PC-3 (cell line): ENCODE results near the gene UROC1. TPM values are rescaled to one million over a fixed set of nuclear protein-coding genes. Genes with fewer than 3 reads are reported as not detected.

ENCODE experiments used
- ATAC-seq: fragments of 200-7000 bp; cut with Tn5 transposase; 2 replicates; pipeline ENCODE4 v1.9.1; 2020; ENCODE audit warnings: mild to moderate bottlenecking, moderate library complexity
- BruUV-seq: library from RNA; stranded (reverse); fragments of 400-500 nt; replicated peaks from 2 replicates; lab custom pipeline; 2021; lab: Mats Ljungman, UMichigan
- CTCF ChIA-PET: fragments of 300-600 bp; sonication (Branson Sonifier 250); formaldehyde crosslinking; loops from one replicate; lab custom pipeline; 2022; ENCODE audit warnings: antibody characterized with exemption; lab: Charles Lee
- POLR2A ChIA-PET: fragments of 300-600 bp; sonication (Branson Sonifier 250); formaldehyde crosslinking; loops from one replicate; lab custom pipeline; 2022; ENCODE audit warnings: antibody characterized with exemption; ENCODE audit not compliant: unreplicated experiment; lab: Charles Lee
- DNase-seq: peaks from one replicate; pipeline ENCODE4 v3.0.0-alpha.2; 2015
- H2AFZ ChIP-seq: fragments of 300-600 bp; sonication (generic); 2 replicates; pipeline ENCODE4 v1.6.0; 2016; ENCODE audit warnings: antibody characterized with exemption, low read length
- H3F3A ChIP-seq: fragments of 300-600 bp; sonication (generic); one replicate; pipeline ENCODE4 v1.6.0; 2017; ENCODE audit warnings: antibody characterized with exemption, low read length, control low read depth, mild to moderate bottlenecking; ENCODE audit not compliant: unreplicated experiment
- H3K27ac ChIP-seq: fragments of 300-600 bp; sonication (generic); 2 replicates; pipeline ENCODE4 v1.5.1; 2016; ENCODE audit warnings: mild to moderate bottlenecking, low read length
- H3K27me3 ChIP-seq: fragments of 300-600 bp; sonication (generic); 2 replicates; pipeline ENCODE4 v1.6.1; 2016; ENCODE audit warnings: low read length, mixed read lengths
- H3K36me3 ChIP-seq: fragments of 300-600 bp; sonication (generic); 2 replicates; pipeline ENCODE4 v1.6.1; 2016; ENCODE audit warnings: low read depth, mixed run types, low read length, mixed read lengths
- H3K4me1 ChIP-seq: fragments of 300-600 bp; sonication (generic); 2 replicates; pipeline ENCODE4 v1.5.1; 2016; ENCODE audit warnings: low read length; ENCODE audit not compliant: insufficient read depth
- H3K4me2 ChIP-seq: fragments of 300-600 bp; sonication (generic); 2 replicates; pipeline ENCODE4 v1.6.0; 2016; ENCODE audit warnings: low read length
- H3K4me3 ChIP-seq: fragments of 300-600 bp; sonication (generic); 2 replicates; pipeline ENCODE4 v1.5.1; 2016; ENCODE audit warnings: mild to moderate bottlenecking, low read length, mixed read lengths
- H3K79me2 ChIP-seq: fragments of 300-600 bp; sonication (generic); 2 replicates; pipeline ENCODE4 v1.6.1; 2017; ENCODE audit warnings: low read length, mixed read lengths
- H3K9ac ChIP-seq: fragments of 300-600 bp; sonication (generic); 2 replicates; pipeline ENCODE4 v1.6.0; 2016; ENCODE audit warnings: mild to moderate bottlenecking, low read length
- H3K9me2 ChIP-seq: fragments of 300-600 bp; sonication (generic); replicated peaks from 2 replicates; pipeline ENCODE4 v1.6.1; 2016; ENCODE audit warnings: mixed run types, low read length, mixed read lengths
- H3K9me3 ChIP-seq: fragments of 300-600 bp; sonication (generic); 2 replicates; pipeline ENCODE4 v1.6.1; 2016; ENCODE audit warnings: low read length, mixed read lengths
- H4K20me1 ChIP-seq: fragments of 300-600 bp; sonication (generic); 2 replicates; pipeline ENCODE4 v1.6.1; 2016; ENCODE audit warnings: low read length, mixed read lengths
- EZH2 ChIP-seq: fragments of 300-600 bp; sonication (generic); IDR thresholded peaks from one replicate; pipeline ENCODE4 v1.6.1; 2017; ENCODE audit warnings: antibody characterized with exemption, mild to moderate bottlenecking, low read length; ENCODE audit not compliant: unreplicated experiment
- EZH2phosphoT487 ChIP-seq: fragments of 300-600 bp; sonication (generic); IDR thresholded peaks from 2 replicates; pipeline ENCODE4 v1.6.1; 2018; ENCODE audit warnings: mild to moderate bottlenecking, antibody characterized with exemption, low read length, borderline replicate concordance
- intact Hi-C: fragments of 100-400 bp; cut with micrococcal nuclease; formaldehyde crosslinking; loops from 2 replicates; pipeline ENCODE4 v1.9.0; 2023
- total RNA-seq: library from RNA; depleted of rRNA; stranded (reverse); fragments of >200 nt; gene quantifications from 2 replicates; pipeline ENCODE4 v1.2.3, GENCODE V29; 2014
- TF ChIP-seq, protein P1 (sequence below): fragments of 300-600 bp; sonication (generic); conservative IDR thresholded peaks from 2 replicates; pipeline ENCODE4 v1.5.1; 2017; ENCODE audit warnings: antibody characterized with exemption, low read depth, mild to moderate bottlenecking, low read length

UROC1 gene
- total RNA-seq, 1 experiment from 2014 or later: not detected

DNA sequence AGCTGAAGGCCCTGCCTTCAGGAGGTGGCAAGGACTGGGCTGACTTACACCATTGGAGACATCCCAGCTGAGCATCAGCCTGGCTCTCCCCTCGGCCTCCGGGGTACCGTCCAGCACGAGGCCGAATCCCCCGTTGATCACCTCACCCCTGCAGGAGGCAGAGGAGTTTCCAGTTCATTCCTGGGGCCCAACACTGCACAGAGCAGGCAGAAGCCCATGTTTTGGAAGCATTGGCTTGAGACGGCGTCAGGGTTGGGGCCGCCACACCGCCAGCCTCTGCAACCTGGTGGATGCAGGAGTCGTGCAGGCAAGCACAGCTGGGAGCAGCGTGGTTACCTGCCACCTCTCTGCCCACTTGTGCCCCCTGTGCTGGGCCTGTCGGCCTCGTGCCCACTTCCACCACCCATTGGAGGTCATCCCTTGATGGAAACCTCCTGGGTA lies 34.2 kb downstream of the UROC1 start:
- ATAC-seq (no peak), DNase-seq (no peak)
- intact Hi-C loops: no loop called here
- Histone ChIP-seq H2AFZ (no peak overlapping the region), H3K27me3 (no peaks in the 10 kb centered on the region), H3K36me3 (no peaks in the 10 kb centered on the region), H3K79me2 (no peaks in the 10 kb centered on the region), H3F3A (no peaks in the 10 kb centered on the region), H3K9ac (no peak overlapping the region), H4K20me1 (no peaks in the 10 kb centered on the region), H3K9me3 (no peaks in the 10 kb centered on the region), H3K4me3 (no peak overlapping the region), H3K9me2 (no peaks in the 10 kb centered on the region), H3K27ac (no peak overlapping the region), H3K4me1 (peaks cover 7% of the 10 kb centered on the region; the same call in 1 of the 2 replicates), H3K4me2 (no peak overlapping the region)
- ChIA-PET CTCF (no interaction called here), POLR2A (no interaction called here)
- TF ChIP-seq EZH2: no peak
- no peak for TF ChIP-seq EZH2phosphoT487
- TF ChIP-seq, protein P1, sequence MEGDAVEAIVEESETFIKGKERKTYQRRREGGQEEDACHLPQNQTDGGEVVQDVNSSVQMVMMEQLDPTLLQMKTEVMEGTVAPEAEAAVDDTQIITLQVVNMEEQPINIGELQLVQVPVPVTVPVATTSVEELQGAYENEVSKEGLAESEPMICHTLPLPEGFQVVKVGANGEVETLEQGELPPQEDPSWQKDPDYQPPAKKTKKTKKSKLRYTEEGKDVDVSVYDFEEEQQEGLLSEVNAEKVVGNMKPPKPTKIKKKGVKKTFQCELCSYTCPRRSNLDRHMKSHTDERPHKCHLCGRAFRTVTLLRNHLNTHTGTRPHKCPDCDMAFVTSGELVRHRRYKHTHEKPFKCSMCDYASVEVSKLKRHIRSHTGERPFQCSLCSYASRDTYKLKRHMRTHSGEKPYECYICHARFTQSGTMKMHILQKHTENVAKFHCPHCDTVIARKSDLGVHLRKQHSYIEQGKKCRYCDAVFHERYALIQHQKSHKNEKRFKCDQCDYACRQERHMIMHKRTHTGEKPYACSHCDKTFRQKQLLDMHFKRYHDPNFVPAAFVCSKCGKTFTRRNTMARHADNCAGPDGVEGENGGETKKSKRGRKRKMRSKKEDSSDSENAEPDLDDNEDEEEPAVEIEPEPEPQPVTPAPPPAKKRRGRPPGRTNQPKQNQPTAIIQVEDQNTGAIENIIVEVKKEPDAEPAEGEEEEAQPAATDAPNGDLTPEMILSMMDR: no peak
- no TSS peak for BruUV-seq

- intact Hi-C loops: no loop called here
- POLR2A ChIA-PET: no interaction called here
These were observed 34.9 kb downstream of the UROC1 start for GRCh38 chr3:126482503-126483255.

More at GRCh38 chr3:126482503-126483255, 34.9 kb downstream of the UROC1 start:
- no peaks in the 10 kb centered on the region for H3K36me3 ChIP-seq
- H3K79me2 ChIP-seq: no peaks in the 10 kb centered on the region
- H3K4me3 ChIP-seq: no peak overlapping the region
- H3K27ac ChIP-seq: no peak overlapping the region
- TF ChIP-seq, protein P1: no peak
- TF ChIP-seq EZH2: no peak
- no peak for DNase-seq
- H2AFZ ChIP-seq: no peak overlapping the region
- H3K4me2 ChIP-seq: no peak overlapping the region
- H3K4me1 ChIP-seq: peaks cover 7% of the 10 kb centered on the region; the same call in 1 of the 2 replicates
- H4K20me1 ChIP-seq: no peaks in the 10 kb centered on the region
- no peaks in the 10 kb centered on the region for H3F3A ChIP-seq
- ATAC-seq: no peak
- H3K27me3 ChIP-seq: no peaks in the 10 kb centered on the region
- no peaks in the 10 kb centered on the region for H3K9me2 ChIP-seq
- CTCF ChIA-PET: no interaction called here
- no TSS peak for BruUV-seq
- no peaks in the 10 kb centered on the region for H3K9me3 ChIP-seq
- H3K9ac ChIP-seq: no peak overlapping the region
